Chondrocyte (in vitro differentiated cells): ENCODE measurements around the gene SEMA4B. TPM values are rescaled to one million over a fixed set of nuclear protein-coding genes. Genes with fewer than 3 reads are reported as not detected.

ENCODE experiments used
- DNase-seq: peaks from one replicate; pipeline ENCODE4 v3.0.0; 2021; ENCODE audit warnings: mixed read lengths, low spot score
- H3K27ac Mint-ChIP-seq: one replicate; pipeline ENCODE4 v1.8.0; 2021; ENCODE audit warnings: mild to moderate bottlenecking, moderate library complexity, mixed read lengths; ENCODE audit not compliant: unreplicated experiment
- H3K27me3 Mint-ChIP-seq: 2 replicates; pipeline ENCODE4 v1.8.0; 2021; ENCODE audit warnings: low read depth, mixed read lengths
- H3K36me3 Mint-ChIP-seq: 2 replicates; pipeline ENCODE4 v1.8.0; 2021; ENCODE audit warnings: low read depth, mixed read lengths
- H3K4me1 Mint-ChIP-seq: 2 replicates; pipeline ENCODE4 v1.8.0; 2021; ENCODE audit warnings: low read depth, mild to moderate bottlenecking, mixed read lengths
- H3K4me3 Mint-ChIP-seq: one replicate; pipeline ENCODE4 v1.8.0; 2021; ENCODE audit warnings: mild to moderate bottlenecking, moderate library complexity, mixed read lengths; ENCODE audit not compliant: unreplicated experiment
- H3K9me3 Mint-ChIP-seq: 2 replicates; pipeline ENCODE4 v1.8.0; 2021; ENCODE audit warnings: low read depth, mixed read lengths
- total RNA-seq: library from RNA; stranded (reverse); gene quantifications from 3 replicates; pipeline ENCODE4 v1.2.1, GENCODE V29; 2021
- TF ChIP-seq, protein P1 (sequence below): fragments of 200-600 bp; sonication (generic); IDR thresholded peaks from 2 replicates; pipeline ENCODE4 v1.5.0; 2021; ENCODE audit warnings: antibody characterized with exemption, mild to moderate bottlenecking, moderate library complexity

SEMA4B gene
- total RNA-seq, 1 donor from 2014 or later = 10.5 TPM

GRCh38 chr15:90265271-90266060, 64.3 kb downstream of the SEMA4B start, which contains the start of gene NGRN:
Gene NGRN, plus strand, starts transcription at chr15:90265672. Its CDS starts 41 bp downstream, at chr15:90265713.
- Mint-ChIP-seq H3K4me1 (peaks cover 44% of the 10 kb centered on the region), H3K4me3 (peak within 1 kb of the TSS; percentile 94), H3K9me3 (no peaks in the 10 kb centered on the region), H3K36me3 (peaks cover 11% of the 10 kb centered on the region), H3K27me3 (no peaks in the 10 kb centered on the region), H3K27ac (peak within 1 kb of the TSS; percentile 96)
- TF ChIP-seq, protein P1, sequence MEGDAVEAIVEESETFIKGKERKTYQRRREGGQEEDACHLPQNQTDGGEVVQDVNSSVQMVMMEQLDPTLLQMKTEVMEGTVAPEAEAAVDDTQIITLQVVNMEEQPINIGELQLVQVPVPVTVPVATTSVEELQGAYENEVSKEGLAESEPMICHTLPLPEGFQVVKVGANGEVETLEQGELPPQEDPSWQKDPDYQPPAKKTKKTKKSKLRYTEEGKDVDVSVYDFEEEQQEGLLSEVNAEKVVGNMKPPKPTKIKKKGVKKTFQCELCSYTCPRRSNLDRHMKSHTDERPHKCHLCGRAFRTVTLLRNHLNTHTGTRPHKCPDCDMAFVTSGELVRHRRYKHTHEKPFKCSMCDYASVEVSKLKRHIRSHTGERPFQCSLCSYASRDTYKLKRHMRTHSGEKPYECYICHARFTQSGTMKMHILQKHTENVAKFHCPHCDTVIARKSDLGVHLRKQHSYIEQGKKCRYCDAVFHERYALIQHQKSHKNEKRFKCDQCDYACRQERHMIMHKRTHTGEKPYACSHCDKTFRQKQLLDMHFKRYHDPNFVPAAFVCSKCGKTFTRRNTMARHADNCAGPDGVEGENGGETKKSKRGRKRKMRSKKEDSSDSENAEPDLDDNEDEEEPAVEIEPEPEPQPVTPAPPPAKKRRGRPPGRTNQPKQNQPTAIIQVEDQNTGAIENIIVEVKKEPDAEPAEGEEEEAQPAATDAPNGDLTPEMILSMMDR = no peak
- DNase-seq = peak; percentile 96

DNA sequence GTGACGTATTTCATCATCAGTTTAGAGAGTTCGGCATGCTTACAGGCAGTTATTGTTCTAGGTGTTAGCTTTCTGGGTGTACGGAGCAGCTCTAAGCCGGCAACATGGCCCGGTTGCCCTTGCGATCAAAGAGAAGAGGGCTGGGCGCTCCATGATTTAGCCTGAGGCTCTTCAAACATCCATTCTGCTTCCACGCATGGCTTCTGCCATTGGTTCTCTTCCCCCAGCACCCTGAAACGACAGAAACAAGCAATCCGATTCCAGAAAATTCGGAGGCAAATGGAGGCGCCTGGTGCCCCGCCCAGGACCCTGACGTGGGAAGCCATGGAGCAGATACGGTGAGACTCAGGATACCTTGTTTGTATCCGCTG, 64.9 kb downstream of the SEMA4B start:
- Mint-ChIP-seq H3K4me3 (peak overlapping the region; percentile 94), H3K9me3 (no peaks in the 10 kb centered on the region), H3K27ac (peak overlapping the region; percentile 96), H3K27me3 (no peaks in the 10 kb centered on the region), H3K36me3 (peaks cover 11% of the 10 kb centered on the region), H3K4me1 (peaks cover 46% of the 10 kb centered on the region)
- TF ChIP-seq, protein P1 = no peak
- DNase-seq = no peak

GRCh38 chr15:90266485-90266884, 65.4 kb downstream of the SEMA4B start:
- Mint-ChIP-seq H3K9me3 (no peaks in the 10 kb centered on the region), H3K27ac (peak overlapping the region; percentile 96), H3K4me3 (peak overlapping the region; percentile 94), H3K4me1 (peaks cover 46% of the 10 kb centered on the region), H3K27me3 (no peaks in the 10 kb centered on the region), H3K36me3 (peaks cover 13% of the 10 kb centered on the region)
- no peak for DNase-seq
- TF ChIP-seq, protein P1 = peak; percentile 13

- TF ChIP-seq, protein P1 = no peak
- Mint-ChIP-seq H3K27ac (peak overlapping the region; percentile 55), H3K27me3 (no peaks in the 10 kb centered on the region), H3K9me3 (no peaks in the 10 kb centered on the region), H3K4me3 (peak overlapping the region; percentile 62), H3K4me1 (peaks cover 46% of the 10 kb centered on the region), H3K36me3 (peaks cover 19% of the 10 kb centered on the region)
- no peak for DNase-seq
These were observed 67.3 kb downstream of the SEMA4B start for GRCh38 chr15:90268415-90268814.

DNA sequence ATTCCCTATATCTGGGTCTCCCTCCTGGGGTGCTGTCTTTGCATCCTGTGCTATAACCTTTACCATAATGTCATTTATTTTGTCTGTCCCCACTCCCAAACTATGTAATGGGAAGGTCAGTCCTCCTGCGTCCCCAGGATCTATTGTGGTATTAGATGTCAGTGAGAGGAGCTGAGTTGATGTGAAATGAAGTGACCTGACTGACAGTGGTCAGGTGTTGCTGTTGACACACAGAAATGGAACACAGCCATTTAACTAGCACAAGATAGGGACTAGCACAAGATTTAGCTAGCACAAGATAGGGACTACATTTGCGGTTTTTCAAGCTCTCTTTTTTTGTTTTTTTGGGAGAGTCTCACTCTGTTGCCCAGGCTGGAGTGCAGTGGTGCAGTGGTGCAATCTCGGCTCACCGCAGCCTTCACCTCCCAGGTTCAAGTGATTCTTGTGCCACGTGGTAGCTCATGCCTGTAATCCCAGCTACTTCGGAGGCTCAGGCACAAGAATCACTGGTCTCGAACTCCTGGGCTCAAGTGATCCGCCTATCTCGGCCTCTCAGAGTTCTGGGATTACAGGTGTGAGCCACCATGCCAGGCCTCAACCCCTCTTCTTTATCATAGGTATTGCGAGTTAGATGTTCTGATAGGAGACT, 69.5 kb downstream of the SEMA4B start:
- no peak for DNase-seq
- no peaks in the 10 kb centered on the region for H3K9me3 Mint-ChIP-seq
- TF ChIP-seq, protein P1 = no peak
- peaks cover 36% of the 10 kb centered on the region for H3K4me1 Mint-ChIP-seq
- H3K27ac Mint-ChIP-seq = peak overlapping the region; percentile 43
- no peaks in the 10 kb centered on the region for H3K27me3 Mint-ChIP-seq
- H3K4me3 Mint-ChIP-seq = no peak overlapping the region
- H3K36me3 Mint-ChIP-seq = peaks cover 24% of the 10 kb centered on the region
